Measurements from ENCODE around the gene SCARF2.

The SCARF2 gene

GRCh38 chr22:20386336-20386735 is 51.3 kb downstream of the SCARF2 start:
- Histone ChIP-seq H3K4me3 (ENCODE audit: low read length) (no peak overlapping the region), H3K9ac (ENCODE audit: low read length) (no peak overlapping the region), H3K27me3 (ENCODE audit: low read depth, low read length) (peaks cover 6% of the 10 kb centered on the region), H3K4me1 (ENCODE audit: low read length) (no peaks in the 10 kb centered on the region), H3K27ac (ENCODE audit: low read length) (no peak overlapping the region), H3K9me3 (ENCODE audit: insufficient read depth, low read length) (no peaks in the 10 kb centered on the region), H3K36me3 (replicated peaks; ENCODE audit: low read depth, low read length) (no peaks in the 10 kb centered on the region), H2AFZ (ENCODE audit: low read depth, low read length) (no peak overlapping the region), H4K20me1 (ENCODE audit: insufficient read depth, low read length) (no peaks in the 10 kb centered on the region), H3K79me2 (ENCODE audit: low read length) (no peaks in the 10 kb centered on the region), H3K4me2 (ENCODE audit: low read length) (no peak overlapping the region)
- TF ChIP-seq EZH2phosphoT487 (IDR thresholded peaks at IDR 0.05; ENCODE audit: low read depth) (no peak), CTCF (IDR thresholded peaks at IDR 0.05; ENCODE audit: low read depth, low read length) (no peak)

GRCh38 chr22:20384865-20385264 is 52.8 kb downstream of the SCARF2 start:
- Histone ChIP-seq H2AFZ (ENCODE audit: low read depth, low read length) (no peak overlapping the region), H3K4me1 (ENCODE audit: low read length) (no peaks in the 10 kb centered on the region), H3K27ac (ENCODE audit: low read length) (no peak overlapping the region), H3K79me2 (ENCODE audit: low read length) (no peaks in the 10 kb centered on the region), H3K9me3 (ENCODE audit: insufficient read depth, low read length) (no peaks in the 10 kb centered on the region), H3K4me3 (ENCODE audit: low read length) (no peak overlapping the region), H3K36me3 (replicated peaks; ENCODE audit: low read depth, low read length) (no peaks in the 10 kb centered on the region), H3K27me3 (ENCODE audit: low read depth, low read length) (peaks cover 14% of the 10 kb centered on the region), H4K20me1 (ENCODE audit: insufficient read depth, low read length) (no peaks in the 10 kb centered on the region), H3K9ac (ENCODE audit: low read length) (no peak overlapping the region), H3K4me2 (ENCODE audit: low read length) (no peak overlapping the region)
- no peak for TF ChIP-seq CTCF (IDR thresholded peaks at IDR 0.05; ENCODE audit: low read depth, low read length)
- no peak for TF ChIP-seq EZH2phosphoT487 (IDR thresholded peaks at IDR 0.05; ENCODE audit: low read depth)

GRCh38 chr22:20384171-20384570 is 53.5 kb downstream of the SCARF2 start:
- no peaks in the 10 kb centered on the region for H3K4me1 ChIP-seq (ENCODE audit: low read length)
- H3K4me2 ChIP-seq (ENCODE audit: low read length) = no peak overlapping the region
- H3K9me3 ChIP-seq (ENCODE audit: insufficient read depth, low read length) = no peaks in the 10 kb centered on the region
- H3K36me3 ChIP-seq (replicated peaks; ENCODE audit: low read depth, low read length) = no peaks in the 10 kb centered on the region
- TF ChIP-seq CTCF (IDR thresholded peaks at IDR 0.05; ENCODE audit: low read depth, low read length) (no peak), EZH2phosphoT487 (IDR thresholded peaks at IDR 0.05; ENCODE audit: low read depth) (no peak)
- no peak overlapping the region for H3K9ac ChIP-seq (ENCODE audit: low read length)
- H2AFZ ChIP-seq (ENCODE audit: low read depth, low read length) = no peak overlapping the region
- no peaks in the 10 kb centered on the region for H3K79me2 ChIP-seq (ENCODE audit: low read length)
- H3K27me3 ChIP-seq (ENCODE audit: low read depth, low read length) = peaks cover 17% of the 10 kb centered on the region
- no peak overlapping the region for H3K27ac ChIP-seq (ENCODE audit: low read length)
- no peak overlapping the region for H3K4me3 ChIP-seq (ENCODE audit: low read length)
- H4K20me1 ChIP-seq (ENCODE audit: insufficient read depth, low read length) = no peaks in the 10 kb centered on the region

- Histone ChIP-seq H3K4me2 (ENCODE audit: low read length) (no peak overlapping the region), H3K27me3 (ENCODE audit: low read depth, low read length) (peaks cover 17% of the 10 kb centered on the region), H3K79me2 (ENCODE audit: low read length) (no peaks in the 10 kb centered on the region), H3K36me3 (replicated peaks; ENCODE audit: low read depth, low read length) (no peaks in the 10 kb centered on the region), H2AFZ (ENCODE audit: low read depth, low read length) (no peak overlapping the region), H3K9me3 (ENCODE audit: insufficient read depth, low read length) (no peaks in the 10 kb centered on the region), H3K4me1 (ENCODE audit: low read length) (no peaks in the 10 kb centered on the region), H4K20me1 (ENCODE audit: insufficient read depth, low read length) (no peaks in the 10 kb centered on the region), H3K27ac (ENCODE audit: low read length) (no peak overlapping the region), H3K9ac (ENCODE audit: low read length) (no peak overlapping the region), H3K4me3 (ENCODE audit: low read length) (no peak overlapping the region)
- TF ChIP-seq EZH2phosphoT487 (IDR thresholded peaks at IDR 0.05; ENCODE audit: low read depth) = no peak
- TF ChIP-seq CTCF (IDR thresholded peaks at IDR 0.05; ENCODE audit: low read depth, low read length) = no peak
Measured at GRCh38 chr22:20383538-20383937, 54.1 kb downstream of the SCARF2 start.

All from OCI-LY3 (cell line).